Spinal cord (tissue), 10 donors: ENCODE data around the gene MAGED1. TPM values are rescaled to one million over a fixed set of nuclear protein-coding genes. Genes with fewer than 3 reads are reported as not detected.

Experiments used
- DNase-seq, 6 donors: peaks; one replicate each; pipeline versions ENCODE4 v3.0.0 to v3.0.0-alpha.2; 2013 to 2015; ENCODE audit warnings: low spot score in 6 of 6, low read depth in 4 of 6
- H3K27ac ChIP-seq: one replicate; pipeline ENCODE4 v1.5.1; 2013; ENCODE audit warnings: low read depth, low read length, control low read depth
- H3K27me3 ChIP-seq: one replicate; pipeline ENCODE4 v1.6.1; 2013; ENCODE audit warnings: low read length; ENCODE audit not compliant: control insufficient read depth, insufficient read depth
- H3K36me3 ChIP-seq: one replicate; pipeline ENCODE4 v1.6.1; 2013; ENCODE audit warnings: low read length; ENCODE audit not compliant: control insufficient read depth, insufficient read depth
- H3K4me1 ChIP-seq: one replicate; pipeline ENCODE4 v1.6.1; 2013; ENCODE audit warnings: low read length; ENCODE audit not compliant: control insufficient read depth, insufficient read depth
- H3K4me3 ChIP-seq: one replicate; pipeline ENCODE4 v1.5.1; 2013; ENCODE audit warnings: low read depth, low read length, control low read depth
- H3K9me3 ChIP-seq: one replicate; pipeline ENCODE4 v1.6.1; 2013; ENCODE audit warnings: low read length; ENCODE audit not compliant: control insufficient read depth, insufficient read depth
- WGBS: methylation state at CpG from one replicate; pipeline ENCODE4 v1.1.5; 2013; ENCODE audit warnings: missing lambda C conversion rate; ENCODE audit not compliant: insufficient coverage; 5-methylcytosine and 5-hydroxymethylcytosine counted together
- long read RNA-seq, 4 donors: transcript quantifications; one replicate each; lab custom pipeline, GENCODE V29; 2026
- polyA plus RNA-seq, 2 donors: library from polyadenylated mRNA; unstranded; fragments of 120-200 nt; gene quantifications; one replicate each; pipeline ENCODE4 v1.2.1, GENCODE V29; 2013; ENCODE audit not compliant: insufficient read length in 2 of 2
- total RNA-seq, 2 donors: library from RNA; depleted of rRNA in 1 of 2; stranded (reverse); fragments of 120-200 nt in 1 of 2; fragments of >200 nt in 1 of 2; gene quantifications; one replicate each; pipeline versions ENCODE4 v1.2.3 to v1.2.4, GENCODE V29; 2013 to 2014
- donor health status: healthy.

MAGED1 gene
- total RNA-seq (100 to 1,000 TPM; 185 to 213 TPM), polyA plus RNA-seq (100 to 1,000 TPM; 607 to 639 TPM)
- long read RNA-seq, donor 1, transcript MAGED1-204 (13 exons, 2,701 nt): minor isoform, 16 of 691 reads
- long read RNA-seq, donor 1, transcript MAGED1-201 (13 exons, 2,747 nt): major isoform, 116 of 691 reads
- long read RNA-seq, donor 1, partial matches to known transcripts: 532 of 691 reads
- long read RNA-seq, donor 1, other reads (novel, unspliced or antisense): 21 of 691 reads
- long read RNA-seq, donor 2, transcript MAGED1-201 (13 exons, 2,747 nt): major isoform, 31 of 332 reads
- long read RNA-seq, donor 2, partial matches to known transcripts: 295 of 332 reads
- long read RNA-seq, donor 2, other reads (novel, unspliced or antisense): 0 of 332 reads
- long read RNA-seq, donor 3, transcript MAGED1-206 (3 exons, 950 nt): minor isoform, 5 of 337 reads
- long read RNA-seq, donor 3, transcript MAGED1-201 (13 exons, 2,747 nt): major isoform, 38 of 337 reads
- long read RNA-seq, donor 3, partial matches to known transcripts: 291 of 337 reads
- long read RNA-seq, donor 3, other reads (novel, unspliced or antisense): 0 of 337 reads
- long read RNA-seq, donor 4, transcript MAGED1-201 (13 exons, 2,747 nt): major isoform, 14 of 237 reads
- long read RNA-seq, donor 4, partial matches to known transcripts: 221 of 237 reads
- long read RNA-seq, donor 4, other reads (novel, unspliced or antisense): 0 of 237 reads

- WGBS: 20% methylated on average over 28 of the region's 35 CpGs
- Histone ChIP-seq H3K4me3 (peak within 1 kb of the TSS; percentile 67), H3K4me1 (peaks cover 40% of the 10 kb centered on the region), H3K9me3 (no peaks in the 10 kb centered on the region), H3K27ac (peak within 1 kb of the TSS; percentile 95), H3K27me3 (no peaks in the 10 kb centered on the region), H3K36me3 (peaks cover 21% of the 10 kb centered on the region)
- DNase-seq: peak; percentile 81 to 99 (median 86)
Observed at GRCh38 chrX:51892921-51893745, at the start of gene MAGED1. MAGED1 (plus strand) TSS chrX:51893623; CDS start chrX:51894305, 682 bp downstream.

DNA sequence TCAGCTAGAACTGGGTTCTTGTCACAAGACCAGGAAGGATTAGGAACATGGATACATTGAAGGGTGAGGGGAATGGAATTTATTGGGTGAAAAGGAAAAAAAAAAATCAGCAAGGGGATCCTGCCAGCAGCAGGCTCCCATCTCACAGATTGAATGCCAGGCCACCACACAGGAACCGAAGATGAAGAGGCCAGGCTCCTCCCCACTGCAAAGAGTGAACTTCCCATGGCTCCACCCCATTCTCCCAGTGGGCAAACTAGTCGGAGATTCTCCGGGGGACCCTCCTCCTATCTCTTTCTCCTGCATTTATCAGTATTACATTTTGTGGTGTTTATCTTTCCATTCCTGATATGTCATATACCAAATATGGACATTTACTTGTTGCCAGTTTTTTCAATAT lies 46.0 kb upstream of the MAGED1 start:
- WGBS: 50% methylated on average over 1 of the region's 3 CpGs
- H3K27ac ChIP-seq: no peak overlapping the region
- no peak for DNase-seq

GRCh38 chrX:51851507-51852085 lies 41.8 kb upstream of the MAGED1 start:
- Histone ChIP-seq H3K4me3 (no peak overlapping the region), H3K36me3 (no peaks in the 10 kb centered on the region), H3K4me1 (no peaks in the 10 kb centered on the region), H3K27me3 (no peaks in the 10 kb centered on the region), H3K27ac (no peak overlapping the region), H3K9me3 (no peaks in the 10 kb centered on the region)
- 42% methylated on average over 1 of the region's 3 CpGs for WGBS
- no peak for DNase-seq

More for the DNA sequence above, 46.0 kb upstream of the MAGED1 start:
- Histone ChIP-seq H3K36me3 (no peaks in the 10 kb centered on the region), H3K4me3 (no peak overlapping the region), H3K27me3 (no peaks in the 10 kb centered on the region), H3K4me1 (no peaks in the 10 kb centered on the region), H3K9me3 (no peaks in the 10 kb centered on the region)

DNA sequence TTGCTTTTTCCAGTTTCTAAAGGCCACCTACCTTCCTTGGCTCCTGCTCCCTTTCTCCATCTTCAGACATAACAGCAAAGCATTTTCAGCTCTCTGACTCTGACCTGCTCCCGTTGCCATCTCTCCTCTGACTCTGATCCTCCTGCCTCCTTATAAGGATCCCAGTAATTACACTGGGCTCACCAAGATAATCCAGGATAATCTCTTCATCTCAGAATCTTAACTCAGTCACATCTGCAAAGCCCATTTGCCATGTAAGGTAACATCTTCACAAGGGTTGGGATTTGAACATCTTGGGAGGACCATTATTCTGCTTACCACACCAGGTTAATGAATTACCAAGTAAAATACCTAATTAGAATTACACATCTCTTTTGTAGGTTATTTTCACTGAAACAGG lies 41.3 kb upstream of the MAGED1 start:
- Histone ChIP-seq H3K27ac (no peak overlapping the region), H3K9me3 (no peaks in the 10 kb centered on the region), H3K36me3 (no peaks in the 10 kb centered on the region), H3K4me3 (no peak overlapping the region), H3K27me3 (no peaks in the 10 kb centered on the region), H3K4me1 (no peaks in the 10 kb centered on the region)
- DNase-seq: no peak
- 44% methylated on average over 1 of the region's 1 CpG for WGBS

GRCh38 chrX:51852621-51853020 lies 40.8 kb upstream of the MAGED1 start:
- H3K4me1 ChIP-seq: no peaks in the 10 kb centered on the region
- DNase-seq: no peak
- no peaks in the 10 kb centered on the region for H3K9me3 ChIP-seq
- no CpG with 5 or more reads among the region's 3 CpGs for WGBS
- H3K36me3 ChIP-seq: no peaks in the 10 kb centered on the region
- H3K27ac ChIP-seq: no peak overlapping the region
- H3K27me3 ChIP-seq: no peaks in the 10 kb centered on the region
- H3K4me3 ChIP-seq: no peak overlapping the region

GRCh38 chrX:51853251-51853650 lies 40.2 kb upstream of the MAGED1 start:
- no peak for DNase-seq
- WGBS: no CpG with 5 or more reads among the region's 1 CpG
- Histone ChIP-seq H3K4me3 (no peak overlapping the region), H3K4me1 (no peaks in the 10 kb centered on the region), H3K36me3 (no peaks in the 10 kb centered on the region), H3K27me3 (no peaks in the 10 kb centered on the region), H3K9me3 (no peaks in the 10 kb centered on the region), H3K27ac (no peak overlapping the region)

- no peaks in the 10 kb centered on the region for H3K9me3 ChIP-seq
Observed at GRCh38 chrX:51855698-51856097, 37.7 kb upstream of the MAGED1 start.

DNA sequence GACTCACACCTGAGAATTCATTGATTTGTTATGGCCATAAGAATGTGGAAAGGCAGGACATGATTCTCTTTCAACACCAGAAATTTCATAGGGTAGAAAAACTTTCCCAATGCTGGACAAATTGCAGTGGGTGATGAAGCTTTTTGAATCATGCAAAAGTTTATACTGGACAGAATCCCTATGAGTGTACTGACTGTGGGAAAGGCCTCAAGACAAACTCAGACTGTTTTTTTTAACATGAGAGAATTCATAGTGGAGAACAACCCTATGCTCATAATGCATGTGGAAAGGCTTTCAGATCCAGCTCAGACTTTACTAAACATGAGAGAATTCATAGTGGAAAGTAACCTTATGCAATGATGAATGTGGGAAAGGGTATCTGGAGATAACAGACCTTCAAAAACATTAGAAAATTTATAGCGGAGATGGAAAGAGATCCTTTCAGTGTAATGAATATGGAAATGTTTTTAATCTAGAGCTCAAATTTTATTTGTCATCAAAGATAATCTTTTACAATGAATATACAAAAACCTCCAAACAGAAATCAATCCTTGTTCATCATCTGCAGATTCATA lies 36.2 kb upstream of the MAGED1 start:
- Histone ChIP-seq H3K9me3 (no peaks in the 10 kb centered on the region), H3K4me3 (no peak overlapping the region), H3K4me1 (no peaks in the 10 kb centered on the region), H3K36me3 (no peaks in the 10 kb centered on the region), H3K27me3 (no peaks in the 10 kb centered on the region), H3K27ac (no peak overlapping the region)
- WGBS: no CpG with 5 or more reads among the region's 1 CpG
- no peak for DNase-seq

More at GRCh38 chrX:51855698-51856097, 37.7 kb upstream of the MAGED1 start:
- Histone ChIP-seq H3K36me3 (no peaks in the 10 kb centered on the region), H3K27me3 (no peaks in the 10 kb centered on the region), H3K27ac (no peak overlapping the region), H3K4me3 (no peak overlapping the region), H3K4me1 (no peaks in the 10 kb centered on the region)
- no peak for DNase-seq
- WGBS: 86% methylated on average over 1 of the region's 8 CpGs

DNA sequence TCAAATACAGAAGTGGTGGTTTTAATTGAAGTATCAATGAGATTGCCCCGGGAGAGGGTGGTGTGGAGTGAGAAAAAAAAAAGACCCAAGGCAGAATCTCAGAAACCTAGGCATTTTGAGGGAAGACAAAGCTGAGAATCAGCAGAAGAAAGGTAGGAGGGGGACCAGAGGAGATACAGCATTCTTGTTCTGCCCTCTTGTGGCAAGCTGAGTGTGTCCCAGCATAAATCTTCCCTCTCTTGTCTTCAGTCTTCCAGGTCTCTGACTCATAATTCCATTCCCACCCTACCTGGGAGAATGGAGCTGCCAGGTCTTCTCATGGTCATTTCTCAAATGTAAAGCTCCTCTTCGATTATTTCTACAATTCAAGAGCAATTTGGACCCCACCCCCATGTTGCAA lies 32.7 kb upstream of the MAGED1 start:
- Histone ChIP-seq H3K4me1 (no peaks in the 10 kb centered on the region), H3K27me3 (no peaks in the 10 kb centered on the region), H3K9me3 (no peaks in the 10 kb centered on the region), H3K36me3 (no peaks in the 10 kb centered on the region), H3K4me3 (no peak overlapping the region), H3K27ac (no peak overlapping the region)
- WGBS: 10% methylated on average over 2 of the region's 2 CpGs
- DNase-seq: peak in 2 of 6 donors; percentile 71 to 82
